Spleen (tissue), 11 donors: ENCODE results near the gene CDC42EP3. TPM values are rescaled to one million over a fixed set of nuclear protein-coding genes. Genes with fewer than 3 reads are reported as not detected.

ENCODE experiments used
- DNase-seq: peaks from one replicate; pipeline ENCODE4 v3.0.0-alpha.2; 2020
- H3K27ac ChIP-seq, 8 donors: fragments of 200-600 bp; sonication (generic) in 7 of 8; 1 replicate in 4 of 8; 2 replicates in 4 of 8; pipeline versions ENCODE4 v1.5.0 to v1.8.0; 2016 to 2021; ENCODE audit warnings: inconsistent platforms in 4 of 8, mild to moderate bottlenecking in 4 of 8, moderate library complexity in 1 of 8
- H3K27me3 ChIP-seq, 7 donors: fragments of 200-600 bp; sonication (generic) in 6 of 7; replicated peaks in 1 of 7; 1 replicate in 4 of 7; 2 replicates in 3 of 7; pipeline versions ENCODE4 v1.5.0 to v1.8.0; 2016 to 2021; ENCODE audit warnings: inconsistent platforms in 3 of 7, mild to moderate bottlenecking in 1 of 7
- H3K36me3 ChIP-seq, 6 donors: fragments of 200-600 bp; sonication (generic) in 5 of 6; 1 replicate in 4 of 6; 2 replicates in 2 of 6; pipeline versions ENCODE4 v1.5.0 to v1.8.0; 2016 to 2021; ENCODE audit warnings: inconsistent platforms in 2 of 6
- H3K4me1 ChIP-seq, 6 donors: fragments of 200-600 bp; sonication (generic) in 5 of 6; 1 replicate in 3 of 6; 2 replicates in 3 of 6; pipeline versions ENCODE4 v1.5.0 to v1.8.0; 2016 to 2021; ENCODE audit warnings: inconsistent platforms in 3 of 6
- H3K4me3 ChIP-seq, 8 donors: fragments of 200-600 bp; sonication (generic) in 7 of 8; 1 replicate in 4 of 8; 2 replicates in 4 of 8; pipeline versions ENCODE4 v1.5.0 to v1.8.0; 2016 to 2021; ENCODE audit warnings: inconsistent platforms in 4 of 8, mild to moderate bottlenecking in 4 of 8, moderate library complexity in 2 of 8
- H3K9me3 ChIP-seq, 8 donors: fragments of 200-600 bp; sonication (generic) in 7 of 8; 1 replicate in 4 of 8; 2 replicates in 4 of 8; pipeline versions ENCODE4 v1.5.0 to v1.8.0; 2016 to 2021; ENCODE audit warnings: inconsistent platforms in 4 of 8
- CTCF ChIP-seq, 11 experiments: fragments of 200-600 bp in 7 of 11; fragments of 450-650 bp in 4 of 11; sonication (generic) in 4 of 11; IDR thresholded peaks in 8 of 11; conservative IDR thresholded peaks in 3 of 11; 1 replicate in 7 of 11; 2 replicates in 4 of 11; pipeline versions ENCODE4 v1.4.0 to v1.8.0; 2016 to 2021; ENCODE audit warnings: antibody characterized with exemption in 11 of 11, inconsistent platforms in 4 of 11, mild to moderate bottlenecking in 1 of 11
- POLR2A ChIP-seq, 3 donors: fragments of 450-650 bp; IDR thresholded peaks; one replicate each; pipeline ENCODE4 v1.5.1; 2017; ENCODE audit warnings: antibody characterized with exemption in 3 of 3, mild to moderate bottlenecking in 1 of 3
- POLR2AphosphoS5 ChIP-seq, 3 donors: sonication (generic); formaldehyde crosslinking; IDR thresholded peaks; one replicate each; pipeline ENCODE4 v1.5.1; 2017; ENCODE audit warnings: antibody characterized with exemption in 3 of 3
- WGBS, 5 donors: extraction: QIAGEN DNeasy Blood & Tissue Kit in 3 of 5; methylation state at CpG; one replicate each; pipeline versions ENCODE4 v1.1.5 to v1.1.7; 2013 to 2018; 5-methylcytosine and 5-hydroxymethylcytosine counted together
- intact Hi-C: fragments of 100-400 bp; cut with DNase I; formaldehyde crosslinking; loops from one replicate; pipeline ENCODE4 v1.15.0; 2023; ENCODE audit warnings: low total_unique reads
- polyA plus RNA-seq, 3 donors: library from polyadenylated mRNA; stranded (reverse); fragments of 200-250 nt; gene quantifications; one replicate each; pipeline ENCODE4 v1.2.1, GENCODE V29; 2013
- total RNA-seq, 7 donors: library from RNA; depleted of rRNA in 3 of 7; stranded (reverse); fragments of >200 nt in 3 of 7; fragmentation: NEBNext Ultra II Directional in 4 of 7; extraction: Animal tissue kit (Norgen Biotek cat#: 25700) in 4 of 7; gene quantifications; one replicate each; pipeline versions ENCODE4 v1.1.0 to v1.2.1, GENCODE V29; 2016 to 2021
- donor health status: healthy with polysubstance abuse.
- donor health status: DM: no; HTN: no; CAD: no; lungs with moderate emphysema.
- donor health status: DM: no; HTN: no; CAD: no.
- donor health status: Bipolar disorder and iron deficiency.
- donor health status: healthy.
- donor health status: DM: no; HTN: no; CAD: no.
- donor health status: DM: yes; HTN: yes; CAD: no.

CDC42EP3 gene
- total and polyA plus RNA-seq, 10 donors: 9.5 to 57.2 (median 41.2) TPM

DNA sequence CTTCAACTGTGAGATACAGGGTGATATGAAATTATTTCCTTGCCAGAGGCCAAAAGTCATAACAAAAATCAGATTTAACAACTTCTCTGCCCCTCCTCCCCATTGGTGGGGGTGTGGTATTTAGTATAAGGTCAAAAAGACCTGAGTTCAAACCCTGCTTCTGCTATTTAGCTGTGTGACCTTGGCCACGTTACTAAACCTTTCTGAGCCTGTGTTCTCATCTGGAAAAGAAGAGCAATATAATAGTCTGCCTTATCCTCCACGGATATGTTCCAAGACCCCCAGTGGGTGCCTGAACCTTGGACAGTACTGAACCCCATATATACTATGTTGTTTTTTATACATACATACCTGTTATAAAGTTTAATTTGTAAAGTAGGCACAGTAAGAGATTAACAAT lies 3.7 kb downstream of the CDC42EP3 start:
- 83 to 97% (median 87%) methylated on average over 2 of the region's 2 CpGs for WGBS, 5 donors
- Histone ChIP-seq H3K27me3 (no peaks in the 10 kb centered on the region), H3K4me1 (peaks cover 23 to 87% (median 76%) of the 10 kb centered on the region in 6 donors), H3K4me3 (peak overlapping the region in 2 of 8 donors; percentile 94 to 95), H3K9me3 (no peaks in the 10 kb centered on the region), H3K36me3 (peaks cover 0 to 30% (median 3%) of the 10 kb centered on the region in 6 donors), H3K27ac (peak overlapping the region in 2 of 8 donors; percentile 19 to 31)
- intact Hi-C loops: no loop called here
- TF ChIP-seq CTCF (IDR thresholded peaks at IDR 0.05 in 8 of 11, conservative IDR thresholded peaks at IDR 0.05 in 3 of 11): no peak
- no peak for TF ChIP-seq POLR2A (IDR thresholded peaks at IDR 0.05)
- TF ChIP-seq POLR2AphosphoS5 (IDR thresholded peaks at IDR 0.05): no peak
- DNase-seq: no peak

DNA sequence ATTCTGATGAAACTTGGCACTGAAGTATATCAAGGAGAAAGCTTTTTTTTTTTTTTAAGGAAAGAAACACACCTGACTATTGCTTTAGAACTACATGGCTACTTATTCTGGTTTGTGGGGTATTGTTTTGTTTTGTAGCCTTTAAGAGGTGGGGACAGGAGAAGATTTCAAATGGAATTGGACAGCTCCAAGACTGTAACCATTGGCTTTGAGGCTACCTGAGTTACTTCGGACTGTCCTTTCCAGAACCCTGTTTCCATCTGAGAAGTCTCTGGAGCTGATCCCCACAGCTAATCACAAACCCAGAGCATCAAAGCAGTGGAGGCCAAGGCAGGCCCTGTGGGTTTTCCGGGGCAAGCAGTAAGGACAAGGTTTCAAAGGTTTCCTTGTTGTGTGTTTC lies 4.7 kb downstream of the CDC42EP3 start:
- WGBS, 5 donors: 83 to 94% (median 85%) methylated on average over 2 of the region's 2 CpGs
- peak overlapping the region in 1 of 8 donors; percentile 24 for H3K4me3 ChIP-seq
- H3K9me3 ChIP-seq: no peaks in the 10 kb centered on the region
- intact Hi-C loops: no loop called here
- peak overlapping the region in 4 of 8 donors; percentile 10 to 48 (median 25) for H3K27ac ChIP-seq
- no peak for TF ChIP-seq POLR2A (IDR thresholded peaks at IDR 0.05)
- TF ChIP-seq CTCF (IDR thresholded peaks at IDR 0.05 in 8 of 11, conservative IDR thresholded peaks at IDR 0.05 in 3 of 11): no peak
- TF ChIP-seq POLR2AphosphoS5 (IDR thresholded peaks at IDR 0.05): no peak
- no peaks in the 10 kb centered on the region for H3K27me3 ChIP-seq
- H3K4me1 ChIP-seq: peaks cover 23 to 92% (median 79%) of the 10 kb centered on the region in 6 donors
- DNase-seq: no peak
- peaks cover 0 to 37% (median 3%) of the 10 kb centered on the region in 6 donors for H3K36me3 ChIP-seq

DNA sequence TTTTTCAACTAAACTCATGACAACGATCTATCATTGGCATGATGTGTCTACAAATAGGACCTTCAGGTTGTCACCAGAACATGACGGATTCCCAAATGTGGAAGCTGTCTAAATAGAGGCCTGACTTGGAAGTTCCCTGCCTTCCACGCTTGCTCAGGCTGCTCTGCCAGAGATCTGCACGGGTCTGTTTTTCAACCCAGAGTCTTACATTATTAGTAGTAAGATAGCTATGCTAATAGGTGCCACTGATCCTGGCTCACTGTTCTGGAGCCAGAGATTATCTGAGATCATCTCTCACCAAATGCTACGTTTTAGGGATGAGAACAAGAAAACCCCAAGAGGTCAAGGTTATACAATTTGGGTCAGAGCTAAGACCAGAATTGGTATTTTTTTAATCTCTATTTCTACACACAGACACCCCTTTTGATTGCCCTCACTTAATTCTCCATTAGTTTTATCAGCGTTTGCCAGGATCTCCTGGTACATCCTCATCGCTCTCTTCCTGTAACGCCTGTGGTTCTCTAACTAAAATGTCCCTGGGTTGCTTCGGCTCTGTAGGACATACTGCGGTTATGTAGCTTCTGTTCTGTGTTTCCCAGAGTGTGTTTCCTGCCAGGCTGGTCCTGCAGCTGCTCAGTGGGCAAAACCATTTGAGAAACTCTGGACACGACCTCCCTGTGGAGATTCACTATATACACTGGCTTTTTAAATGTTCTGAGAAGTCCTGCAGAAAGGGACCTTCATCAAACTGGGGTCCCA lies 5.7 kb downstream of the CDC42EP3 start:
- 57 to 65% (median 63%) methylated on average over 11 of the region's 11 CpGs for WGBS, 5 donors
- Histone ChIP-seq H3K4me1 (peaks cover 23 to 100% (median 78%) of the 10 kb centered on the region in 6 donors), H3K9me3 (no peaks in the 10 kb centered on the region), H3K36me3 (peaks cover 0 to 45% (median 3%) of the 10 kb centered on the region in 6 donors), H3K27me3 (no peaks in the 10 kb centered on the region), H3K27ac (peak overlapping the region in 5 of 8 donors; percentile 10 to 54 (median 29)), H3K4me3 (peak overlapping the region in 1 of 8 donors; percentile 18)
- no peak for TF ChIP-seq POLR2AphosphoS5 (IDR thresholded peaks at IDR 0.05)
- no peak for TF ChIP-seq POLR2A (IDR thresholded peaks at IDR 0.05)
- no peak for TF ChIP-seq CTCF (IDR thresholded peaks at IDR 0.05 in 8 of 11, conservative IDR thresholded peaks at IDR 0.05 in 3 of 11)
- no peak for DNase-seq
- intact Hi-C loops: no loop called here

DNA sequence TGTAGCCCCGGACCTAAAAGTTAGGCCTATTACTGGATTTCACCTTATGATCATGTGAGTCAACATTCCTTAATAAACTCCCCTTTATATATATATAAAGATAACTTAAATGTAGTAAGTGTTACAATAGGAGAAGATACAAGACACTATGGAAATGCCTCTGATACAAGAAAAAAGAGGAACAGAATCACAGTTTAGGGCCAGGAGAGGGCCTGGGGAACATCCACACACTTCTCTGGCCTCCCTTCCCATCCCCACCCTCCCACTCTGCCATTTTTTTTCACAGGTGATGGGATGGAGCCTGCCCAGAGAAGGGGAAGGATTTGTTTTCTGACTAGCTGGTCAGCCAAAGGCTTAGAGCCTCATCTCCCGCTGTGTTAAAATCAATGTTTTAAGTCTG lies 6.4 kb downstream of the CDC42EP3 start:
- Histone ChIP-seq H3K9me3 (no peaks in the 10 kb centered on the region), H3K4me1 (peaks cover 24 to 100% (median 77%) of the 10 kb centered on the region in 6 donors), H3K27ac (peak overlapping the region in 4 of 8 donors; percentile 12 to 54 (median 42)), H3K4me3 (no peak overlapping the region), H3K36me3 (peaks cover 0 to 45% (median 3%) of the 10 kb centered on the region in 6 donors), H3K27me3 (no peaks in the 10 kb centered on the region)
- 92 to 100% (median 95%) methylated on average over 2 of the region's 2 CpGs for WGBS, 5 donors
- TF ChIP-seq POLR2A (IDR thresholded peaks at IDR 0.05): no peak
- no peak for TF ChIP-seq CTCF (IDR thresholded peaks at IDR 0.05 in 8 of 11, conservative IDR thresholded peaks at IDR 0.05 in 3 of 11)
- TF ChIP-seq POLR2AphosphoS5 (IDR thresholded peaks at IDR 0.05): no peak
- no peak for DNase-seq
- intact Hi-C loops: no loop called here
